Ovary (tissue), 9 donors: ENCODE measurements around the gene CDK16. TPM values are rescaled to one million over a fixed set of nuclear protein-coding genes. Genes with fewer than 3 reads are reported as not detected.

Source experiments
- DNase-seq, 5 donors: peaks; one replicate each; pipeline ENCODE4 v3.0.0-alpha.2; 2019 to 2020
- H3K27ac ChIP-seq, 2 donors: fragments of 200-600 bp; one replicate each; pipeline versions ENCODE4 v1.5.1 to v1.8.0; 2019 to 2022
- H3K27me3 ChIP-seq: fragments of 200-600 bp; one replicate; pipeline ENCODE4 v1.8.0; 2022
- H3K36me3 ChIP-seq: fragments of 200-600 bp; sonication (generic); one replicate; pipeline ENCODE4 v1.5.1; 2019
- H3K4me1 ChIP-seq: one replicate; pipeline ENCODE4 v1.8.1; 2013; ENCODE audit warnings: mild to moderate bottlenecking, moderate library complexity; ENCODE audit not compliant: insufficient read depth
- H3K4me3 ChIP-seq: fragments of 200-600 bp; sonication (generic); one replicate; pipeline ENCODE4 v1.5.1; 2017
- H3K9me3 ChIP-seq, 2 donors: fragments of 200-600 bp in 1 of 2; sonication (generic) in 1 of 2; one replicate each; pipeline versions ENCODE4 v1.5.1 to v1.8.1; 2013 to 2019; ENCODE audit warnings: mild to moderate bottlenecking in 1 of 2, moderate library complexity in 1 of 2
- EP300 ChIP-seq: sonication (generic); formaldehyde crosslinking; IDR thresholded peaks from one replicate; pipeline ENCODE4 v1.6.1; 2017; ENCODE audit warnings: antibody characterized with exemption
- POLR2A ChIP-seq: fragments of 450-650 bp; IDR thresholded peaks from one replicate; pipeline ENCODE4 v1.6.1; 2017; ENCODE audit warnings: antibody characterized with exemption, mild to moderate bottlenecking, moderate library complexity
- WGBS, 3 donors: extraction: QIAGEN DNeasy Blood & Tissue Kit in 1 of 3; methylation state at CpG; one replicate each; pipeline versions ENCODE4 v1.1.5 to v1.1.7; 2013 to 2017; 5-methylcytosine and 5-hydroxymethylcytosine counted together
- intact Hi-C, 4 donors: fragments of 100-400 bp; cut with DNase I; formaldehyde crosslinking; loops; one replicate each; pipeline versions ENCODE4 v1.11.0 to v1.15.1; 2022 to 2023
- polyA plus RNA-seq, 2 donors: library from polyadenylated mRNA; stranded (reverse); fragments of 200-250 nt in 1 of 2; fragments of 350-450 nt in 1 of 2; fragmentation: Illumina TruSeq in 1 of 2; extraction: RNeasy Lipid Tissue Mini Kit (QIAGEN cat#74804) in 1 of 2; gene quantifications; one replicate each; pipeline ENCODE4 v1.2.3, GENCODE V29; 2013 to 2014
- total RNA-seq, 7 donors: library from RNA; depleted of rRNA in 2 of 7; stranded (reverse); fragments of >200 nt in 2 of 7; fragmentation: NEBNext Ultra II Directional in 3 of 7; extraction: Animal tissue kit (Norgen Biotek cat#: 25700) in 3 of 7; gene quantifications; one replicate each; pipeline versions ENCODE4 v1.1.0 to v1.2.4, GENCODE V29; 2016 to 2023
- TF ChIP-seq, protein P1 (sequence below), 3 donors: fragments of 450-650 bp in 2 of 3; fragments of 200-600 bp in 1 of 3; IDR thresholded peaks; one replicate each; pipeline versions ENCODE4 v1.5.1 to v1.8.0; 2016 to 2022; ENCODE audit warnings: antibody characterized with exemption in 3 of 3, mild to moderate bottlenecking in 1 of 3
- donor health status: DM: no; HTN: no; CAD: no; lungs with moderate emphysema.
- donor health status: DM: no; HTN: no; CAD: no.
- donor health status: Bipolar disorder and iron deficiency.
- donor health status: DM: yes; HTN: yes; CAD: no.
- donor health status: DM: no; HTN: no; CAD: no.
- donor health status: DM: yes; HTN: yes; CAD: no.

Gene CDK16
- total and polyA plus RNA-seq, 9 donors: 40.9 to 99.0 (median 69.8) TPM

DNA sequence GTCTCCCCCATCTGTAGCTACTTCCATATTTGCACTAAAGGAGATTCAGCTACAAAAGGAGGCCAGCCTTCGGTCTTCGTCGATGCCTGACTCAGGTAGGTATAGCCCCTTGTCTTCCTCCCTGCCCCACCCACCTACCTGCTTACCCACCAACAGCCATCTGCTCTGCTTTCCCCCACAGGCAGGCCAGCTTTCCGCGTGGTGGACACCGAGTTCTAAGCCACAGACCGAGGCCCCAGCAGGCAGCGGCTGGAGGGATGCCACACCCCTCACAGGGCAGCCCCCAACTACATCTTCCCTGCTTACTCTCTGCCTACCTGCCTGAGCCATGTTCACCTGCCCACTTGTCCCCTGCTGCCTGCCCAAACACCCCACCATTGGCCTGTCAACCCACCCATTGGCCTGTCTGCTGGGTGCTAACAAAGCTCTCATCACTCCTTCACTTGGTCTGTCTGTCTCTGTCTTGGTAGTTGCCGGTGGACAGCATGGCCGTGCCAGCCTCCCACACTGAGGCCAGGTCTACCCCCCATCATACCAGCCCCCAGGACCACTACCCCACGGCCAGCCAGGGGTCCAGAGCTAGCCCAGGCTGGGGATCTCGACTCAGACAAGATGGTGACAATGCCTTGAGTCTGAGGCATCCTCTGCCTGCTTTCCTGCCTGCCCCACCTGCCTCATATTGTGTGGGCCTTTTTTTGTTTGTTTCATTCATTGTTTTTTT lies 10.2 kb downstream of the CDK16 start:
- WGBS, 3 donors: 90 to 96% (median 94%) methylated on average over 12 of the region's 12 CpGs
- intact Hi-C loops: no loop called here
- Histone ChIP-seq H3K9me3 (no peaks in the 10 kb centered on the region), H3K27me3 (no peaks in the 10 kb centered on the region), H3K4me3 (no peak overlapping the region), H3K36me3 (no peaks in the 10 kb centered on the region), H3K27ac (no peak overlapping the region), H3K4me1 (no peaks in the 10 kb centered on the region)
- DNase-seq: peak in 3 of 5 donors; percentile 16 to 28 (median 20)
- TF ChIP-seq, protein P1, sequence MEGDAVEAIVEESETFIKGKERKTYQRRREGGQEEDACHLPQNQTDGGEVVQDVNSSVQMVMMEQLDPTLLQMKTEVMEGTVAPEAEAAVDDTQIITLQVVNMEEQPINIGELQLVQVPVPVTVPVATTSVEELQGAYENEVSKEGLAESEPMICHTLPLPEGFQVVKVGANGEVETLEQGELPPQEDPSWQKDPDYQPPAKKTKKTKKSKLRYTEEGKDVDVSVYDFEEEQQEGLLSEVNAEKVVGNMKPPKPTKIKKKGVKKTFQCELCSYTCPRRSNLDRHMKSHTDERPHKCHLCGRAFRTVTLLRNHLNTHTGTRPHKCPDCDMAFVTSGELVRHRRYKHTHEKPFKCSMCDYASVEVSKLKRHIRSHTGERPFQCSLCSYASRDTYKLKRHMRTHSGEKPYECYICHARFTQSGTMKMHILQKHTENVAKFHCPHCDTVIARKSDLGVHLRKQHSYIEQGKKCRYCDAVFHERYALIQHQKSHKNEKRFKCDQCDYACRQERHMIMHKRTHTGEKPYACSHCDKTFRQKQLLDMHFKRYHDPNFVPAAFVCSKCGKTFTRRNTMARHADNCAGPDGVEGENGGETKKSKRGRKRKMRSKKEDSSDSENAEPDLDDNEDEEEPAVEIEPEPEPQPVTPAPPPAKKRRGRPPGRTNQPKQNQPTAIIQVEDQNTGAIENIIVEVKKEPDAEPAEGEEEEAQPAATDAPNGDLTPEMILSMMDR (IDR thresholded peaks at IDR 0.05): no peak
- TF ChIP-seq POLR2A (no peak), EP300 (no peak)

DNA sequence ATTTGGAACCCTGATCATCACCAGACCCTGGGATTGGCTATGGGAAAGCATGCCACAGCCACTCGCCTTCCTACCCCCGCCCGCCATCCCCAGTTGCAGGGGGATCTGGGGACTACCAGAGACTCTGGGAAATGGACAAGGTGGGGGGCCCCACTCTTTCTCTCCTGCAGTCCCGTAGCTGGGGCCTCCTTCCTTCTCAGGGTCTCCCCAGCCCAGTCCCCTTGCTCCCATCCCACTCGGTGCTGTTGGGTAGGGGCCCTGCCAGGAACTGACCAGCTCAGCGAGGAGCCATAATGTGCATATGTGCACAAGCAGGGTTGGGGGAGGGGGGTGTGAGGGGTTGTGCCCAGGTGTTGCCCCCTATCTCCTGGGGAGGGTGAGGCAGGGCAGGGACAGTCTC lies 10.9 kb downstream of the CDK16 start:
- WGBS, 3 donors: 93 to 98% (median 94%) methylated on average over 6 of the region's 6 CpGs
- H3K4me1 ChIP-seq: no peaks in the 10 kb centered on the region
- intact Hi-C loops: no loop called here
- H3K36me3 ChIP-seq: no peaks in the 10 kb centered on the region
- no peaks in the 10 kb centered on the region for H3K27me3 ChIP-seq
- H3K9me3 ChIP-seq: no peaks in the 10 kb centered on the region
- no peak overlapping the region for H3K27ac ChIP-seq
- peak in 3 of 5 donors; percentile 15 to 31 (median 16) for DNase-seq
- no peak for TF ChIP-seq POLR2A
- TF ChIP-seq, protein P1 (IDR thresholded peaks at IDR 0.05): no peak
- no peak for TF ChIP-seq EP300
- H3K4me3 ChIP-seq: no peak overlapping the region

DNA sequence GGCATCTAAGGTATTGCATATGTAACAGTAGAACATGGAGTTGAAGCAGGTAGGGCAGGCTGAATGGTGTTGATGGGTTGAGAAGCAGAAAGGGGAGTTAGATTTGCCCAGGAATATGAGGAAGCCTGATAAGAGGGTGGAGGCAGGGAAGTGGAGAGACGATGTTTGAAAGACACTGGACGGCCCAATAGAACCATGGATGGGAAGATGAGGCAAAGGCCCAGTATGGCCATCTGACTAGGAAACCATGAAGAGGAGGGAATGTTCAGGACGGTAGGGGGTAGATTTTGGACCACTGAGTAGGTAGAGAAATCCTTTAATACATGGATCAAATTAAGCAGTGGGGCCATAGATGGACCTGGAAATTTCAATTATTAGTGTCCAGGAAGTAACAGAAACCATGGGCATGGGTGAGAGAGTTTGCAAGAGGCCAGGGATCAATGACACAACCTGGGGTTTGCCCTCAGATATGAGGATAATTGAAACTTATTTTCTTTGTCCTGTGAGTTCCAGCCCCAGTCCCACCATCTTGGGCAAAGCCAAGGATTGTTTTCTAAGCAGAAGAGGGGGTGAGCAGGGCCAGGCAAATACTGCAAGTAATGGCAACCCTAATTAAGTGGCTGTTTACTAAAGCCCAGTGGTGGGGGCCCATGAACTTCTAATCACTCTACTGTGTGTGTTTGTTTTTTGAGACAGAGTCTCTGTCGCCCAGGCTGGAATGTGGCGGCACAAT lies 11.8 kb downstream of the CDK16 start:
- no peak for TF ChIP-seq EP300
- no peak for TF ChIP-seq POLR2A
- TF ChIP-seq, protein P1 (IDR thresholded peaks at IDR 0.05): no peak
- 86 to 90% (median 87%) methylated on average over 5 of the region's 5 CpGs for WGBS, 3 donors
- no peaks in the 10 kb centered on the region for H3K27me3 ChIP-seq
- H3K4me1 ChIP-seq: no peaks in the 10 kb centered on the region
- no peaks in the 10 kb centered on the region for H3K36me3 ChIP-seq
- H3K27ac ChIP-seq: no peak overlapping the region
- no peak overlapping the region for H3K4me3 ChIP-seq
- intact Hi-C loops: no loop called here
- no peak for DNase-seq
- no peaks in the 10 kb centered on the region for H3K9me3 ChIP-seq

DNA sequence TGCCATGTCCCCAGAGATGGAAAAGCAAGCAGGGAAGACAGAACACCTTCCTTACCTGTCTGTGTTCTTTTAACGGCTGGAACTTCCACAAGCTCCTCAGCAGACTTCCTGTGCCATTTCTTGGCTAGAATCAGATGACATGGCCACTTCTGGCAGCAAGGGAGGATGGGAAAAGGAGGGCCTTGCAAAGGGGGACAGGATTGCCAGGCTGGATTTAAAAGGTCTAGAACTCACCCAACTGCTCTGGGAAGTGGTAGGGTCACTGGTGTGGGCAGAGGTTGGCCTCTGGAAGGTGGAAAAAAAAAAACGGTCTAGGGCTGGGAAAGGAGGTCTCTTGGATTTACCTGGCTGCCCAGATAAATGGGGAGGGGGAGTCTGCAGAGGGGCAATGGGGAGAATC lies 12.7 kb downstream of the CDK16 start:
- Histone ChIP-seq H3K9me3 (no peaks in the 10 kb centered on the region), H3K4me3 (no peak overlapping the region), H3K27ac (no peak overlapping the region), H3K36me3 (no peaks in the 10 kb centered on the region), H3K27me3 (no peaks in the 10 kb centered on the region), H3K4me1 (no peaks in the 10 kb centered on the region)
- intact Hi-C loops: no loop called here
- TF ChIP-seq, protein P1 (IDR thresholded peaks at IDR 0.05): no peak
- no peak for TF ChIP-seq EP300
- no peak for TF ChIP-seq POLR2A
- peak in 1 of 5 donors; percentile 3 for DNase-seq
- WGBS, 3 donors: 63 to 81% (median 70%) methylated on average over 2 of the region's 2 CpGs
